Endothelial cell of umbilical vein (primary cell): ENCODE measurements around the gene DBF4B. TPM values are rescaled to one million over a fixed set of nuclear protein-coding genes. Genes with fewer than 3 reads are reported as not detected.

Experiments used
- BruUV-seq: library from RNA; stranded (reverse); fragments of 400-500 nt; replicated peaks from 2 replicates; lab custom pipeline; 2021; lab: Mats Ljungman, UMichigan
- CTCF ChIA-PET: fragments of 300-600, 350-600 bp; sonication (Branson Sonifier 250); formaldehyde crosslinking; loops from one replicate; lab custom pipeline; 2021; ENCODE audit warnings: antibody characterized with exemption, inconsistent platforms; lab: Charles Lee
- POLR2A ChIA-PET: fragments of 300-600, 350-600 bp; sonication (Branson Sonifier 250); formaldehyde crosslinking; loops from one replicate; lab custom pipeline; 2021; ENCODE audit warnings: antibody characterized with exemption, inconsistent platforms; lab: Charles Lee
- DNase-seq: peaks from one replicate; pipeline ENCODE4 v3.0.0-alpha.2; 2011; ENCODE audit warnings: low read depth, low spot score
- FAIRE-seq: peaks from 2 replicates; lab custom pipeline; 2011; peaks lifted over from hg19 to GRCh38; lab: Jason Lieb, UNC
- H2AFZ ChIP-seq: 2 replicates; pipeline ENCODE4 v1.6.0; 2012; ENCODE audit warnings: low read depth, low read length, control low read depth, inconsistent platforms
- H3K27ac ChIP-seq: 2 replicates; pipeline ENCODE4 v1.5.1; 2011; ENCODE audit warnings: low read depth, mild to moderate bottlenecking, control low read depth, low read length, moderate library complexity; ENCODE audit not compliant: insufficient read depth
- H3K27me3 ChIP-seq, 2 experiments: 2 replicates each; pipeline versions ENCODE4 v1.6.0 to v1.6.1; 2011; ENCODE audit warnings: low read length in 2 of 2, mixed read lengths in 1 of 2; ENCODE audit not compliant: control insufficient read depth in 2 of 2, insufficient read depth in 2 of 2
- H3K36me3 ChIP-seq, 2 experiments: 2 replicates in 1 of 2; 3 replicates in 1 of 2; pipeline ENCODE4 v1.5.1; 2011; ENCODE audit warnings: low read length in 2 of 2, mild to moderate bottlenecking in 1 of 2, moderate library complexity in 1 of 2; ENCODE audit not compliant: control insufficient read depth in 2 of 2, insufficient read depth in 2 of 2; ENCODE audit errors: extremely low read depth in 1 of 2
- H3K4me1 ChIP-seq: 3 replicates; pipeline ENCODE4 v1.5.1; 2011; ENCODE audit warnings: mild to moderate bottlenecking, low read length; ENCODE audit not compliant: control insufficient read depth, insufficient read depth; ENCODE audit errors: extremely low read depth
- H3K4me2 ChIP-seq: 2 replicates; pipeline ENCODE4 v1.6.1; 2011; ENCODE audit warnings: low read length, control low read depth, mixed read lengths; ENCODE audit not compliant: insufficient read depth
- H3K4me3 ChIP-seq, 3 experiments: fragments of 200-600 bp in 1 of 3; sonication (generic), shearing (Covaris generic) in 1 of 3; replicated peaks in 1 of 3; 2 replicates each; pipeline ENCODE4 v1.5.1; 2011 to 2016; ENCODE audit warnings: control low read depth in 3 of 3, low read length in 3 of 3, mild to moderate bottlenecking in 2 of 3, inconsistent platforms in 1 of 3, low read depth in 1 of 3, moderate library complexity in 1 of 3; ENCODE audit not compliant: insufficient read depth in 1 of 3
- H3K79me2 ChIP-seq: 2 replicates; pipeline ENCODE4 v1.6.0; 2012; ENCODE audit warnings: low read length, inconsistent platforms; ENCODE audit not compliant: control insufficient read depth, insufficient read depth
- H3K9ac ChIP-seq: replicated peaks from 2 replicates; pipeline ENCODE3; 2011; ENCODE audit warnings: low read length, control low read depth; ENCODE audit not compliant: insufficient read depth; ENCODE audit errors: extremely low read depth
- H3K9me1 ChIP-seq: replicated peaks from 3 replicates; pipeline ENCODE4 v1.6.0; 2011; ENCODE audit warnings: mild to moderate bottlenecking, low read length; ENCODE audit not compliant: control insufficient read depth, insufficient read depth; ENCODE audit errors: extremely low read depth
- H3K9me3 ChIP-seq: replicated peaks from 2 replicates; pipeline ENCODE4 v1.5.1; 2012; ENCODE audit warnings: low read length, inconsistent platforms; ENCODE audit not compliant: control insufficient read depth, insufficient read depth
- H4K20me1 ChIP-seq: replicated peaks from 2 replicates; pipeline ENCODE3; 2011; ENCODE audit warnings: mild to moderate bottlenecking, low read length; ENCODE audit not compliant: control insufficient read depth, insufficient read depth; ENCODE audit errors: extremely low read depth
- CTCF ChIP-seq, 2 donors: IDR thresholded peaks; 1 replicate in 1 of 2; 2 replicates in 1 of 2; pipeline ENCODE4 v1.5.1; 2011; ENCODE audit warnings: low read length in 2 of 2, mild to moderate bottlenecking in 2 of 2, moderate library complexity in 2 of 2, control low read depth in 1 of 2, inconsistent platforms in 1 of 2, low read depth in 1 of 2; ENCODE audit not compliant: insufficient read depth in 1 of 2; ENCODE audit errors: extremely low read depth in 1 of 2
- EZH2 ChIP-seq: IDR thresholded peaks from 2 replicates; pipeline ENCODE4 v1.6.1; 2012; ENCODE audit warnings: borderline replicate concordance, low read depth, mild to moderate bottlenecking, moderate library complexity, low read length, inconsistent platforms; ENCODE audit not compliant: severe bottlenecking
- FOS ChIP-seq: IDR thresholded peaks from 2 replicates; pipeline ENCODE4 v1.6.1; 2011; ENCODE audit warnings: mild to moderate bottlenecking, low read length, moderate library complexity, borderline replicate concordance; ENCODE audit not compliant: insufficient read depth
- GATA2 ChIP-seq: IDR thresholded peaks from 2 replicates; pipeline ENCODE4 v1.7.0; 2011; ENCODE audit warnings: low read depth, mild to moderate bottlenecking, moderate library complexity, mixed read lengths, low read length; ENCODE audit not compliant: insufficient read length, insufficient read depth
- JUN ChIP-seq: IDR thresholded peaks from 2 replicates; pipeline ENCODE4 v1.6.1; 2011; ENCODE audit warnings: borderline replicate concordance, low read depth; ENCODE audit not compliant: insufficient read length, insufficient read depth
- MYC ChIP-seq: IDR thresholded peaks from one replicate; pipeline ENCODE4 v1.6.1; 2011; ENCODE audit warnings: mild to moderate bottlenecking, low read depth, low read length
- POLR2A ChIP-seq: IDR thresholded peaks from 2 replicates; pipeline ENCODE4 v1.6.1; 2012; ENCODE audit warnings: low read depth, mild to moderate bottlenecking, control low read depth, low read length
- POLR2AphosphoS5 ChIP-seq: IDR thresholded peaks from 2 replicates; pipeline ENCODE4 v1.6.1; 2012; ENCODE audit warnings: low read depth, mild to moderate bottlenecking, control low read depth, low read length, moderate library complexity; ENCODE audit not compliant: insufficient read depth
- dilution Hi-C: fragments of 300-500 bp; cut with MboI; formaldehyde crosslinking; loops from one replicate; pipeline ENCODE4 v1.15.0; 2019; ENCODE audit warnings: low sequenced_read_pairs; ENCODE audit not compliant: extremely low pct_ligation_motif_present
- intact Hi-C: fragments of 100-400 bp; cut with micrococcal nuclease; formaldehyde crosslinking; loops from one replicate; pipeline ENCODE4 v1.10.0; 2022
- polyA plus RNA-seq, 4 experiments: library from polyadenylated mRNA; depleted of rRNA in 3 of 4; stranded (reverse) in 3 of 4; unstranded in 1 of 4; fragments of >200 nt; gene quantifications; 2 replicates each; pipeline versions ENCODE4 v1.2.1 to v1.2.3, GENCODE V29; 2011 to 2012; ENCODE audit warnings: missing spikeins in 1 of 4
- total RNA-seq: library from RNA; stranded (reverse); gene quantifications from 2 replicates; pipeline ENCODE4 v1.2.3, GENCODE V29; 2021
- TF ChIP-seq, protein P1 (sequence below): IDR thresholded peaks from 2 replicates; pipeline ENCODE4 v1.6.1; 2011; ENCODE audit not compliant: insufficient read depth, insufficient read length

The DBF4B gene
- total and polyA plus RNA-seq, 2 donors (not counting 3 experiments of a cell fraction or from before 2014, with no cell fraction given) = 12.5 to 26.2 TPM

GRCh38 chr17:44775838-44776621, 67.6 kb downstream of the DBF4B start:
- peak overlapping the region; percentile 12 for H3K9ac ChIP-seq

DNA sequence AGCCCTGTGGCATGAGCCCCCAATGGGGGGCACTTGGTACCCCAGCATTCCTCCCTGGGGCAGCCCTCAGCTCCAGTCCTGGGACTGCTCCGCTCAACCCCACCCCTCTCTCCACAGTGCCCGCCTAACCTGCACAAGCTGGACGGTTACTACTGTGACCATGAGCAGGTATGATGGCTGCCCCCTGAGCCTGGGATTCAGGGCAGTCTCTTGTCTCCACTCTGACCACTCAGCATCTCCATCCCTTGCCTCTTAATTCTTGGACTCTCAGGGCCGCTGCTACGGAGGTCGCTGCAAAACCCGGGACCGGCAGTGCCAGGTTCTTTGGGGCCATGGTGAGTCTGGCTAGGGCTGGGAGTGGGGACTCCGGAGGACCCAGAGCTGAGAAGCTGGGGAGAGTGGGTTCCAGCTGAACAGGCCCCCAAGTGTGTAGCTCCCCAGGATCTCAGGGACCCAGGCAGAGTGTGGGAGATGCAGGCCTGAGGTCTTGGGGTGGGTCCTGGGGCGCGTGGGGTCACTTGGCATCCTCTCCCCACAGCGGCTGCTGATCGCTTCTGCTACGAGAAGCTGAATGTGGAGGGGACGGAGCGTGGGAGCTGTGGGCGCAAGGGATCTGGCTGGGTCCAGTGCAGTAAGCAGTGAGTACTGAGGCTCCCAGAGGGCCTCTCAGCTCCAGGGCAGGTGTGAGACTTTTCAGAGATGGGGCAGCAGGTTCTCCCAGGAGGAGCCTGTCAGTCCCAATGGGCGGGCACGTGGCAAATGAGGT, 68.3 kb downstream of the DBF4B start:
- BruUV-seq = no TSS peak
- Histone ChIP-seq H3K27me3 (no peaks in the 10 kb centered on the region), H3K36me3 (no peaks in the 10 kb centered on the region), H3K9ac (no peak overlapping the region), H3K4me3 (no peak overlapping the region), H3K27ac (no peak overlapping the region), H4K20me1 (no peaks in the 10 kb centered on the region), H2AFZ (no peak overlapping the region), H3K9me3 (no peaks in the 10 kb centered on the region), H3K4me1 (peaks cover 5% of the 10 kb centered on the region), H3K79me2 (no peaks in the 10 kb centered on the region), H3K4me2 (no peak overlapping the region), H3K9me1 (no peaks in the 10 kb centered on the region)
- ChIA-PET POLR2A (no interaction called here), CTCF (interaction anchor here (1.0 to 15.3 kb wide), 12 partner anchors 46 to 421 kb away, joined by 3 to 368 read pairs (median 16); partner anchors contain the start of genes ACBD4, GJC1 and HIGD1B)
- dilution Hi-C loops = no loop called here
- TF ChIP-seq POLR2A = no peak
- TF ChIP-seq, protein P1, sequence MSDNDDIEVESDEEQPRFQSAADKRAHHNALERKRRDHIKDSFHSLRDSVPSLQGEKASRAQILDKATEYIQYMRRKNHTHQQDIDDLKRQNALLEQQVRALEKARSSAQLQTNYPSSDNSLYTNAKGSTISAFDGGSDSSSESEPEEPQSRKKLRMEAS = no peak
- no peak for TF ChIP-seq CTCF (IDR thresholded peaks at IDR 0.05; ENCODE audit: extremely low read depth in 1 of 2, insufficient read depth in 1 of 2, low read depth in 1 of 2, low read length in 2 of 2)
- no peak for TF ChIP-seq JUN
- no peak for TF ChIP-seq POLR2AphosphoS5
- TF ChIP-seq GATA2 = no peak
- no peak for TF ChIP-seq EZH2
- no peak for TF ChIP-seq FOS
- TF ChIP-seq MYC = no peak
- no peak for FAIRE-seq
- intact Hi-C loops = no loop called here
- DNase-seq = no peak

More at GRCh38 chr17:44775838-44776621, 67.6 kb downstream of the DBF4B start:
- intact Hi-C loops (loop anchor here (1.0 kb wide), 4 partner anchors 53 to 246 kb away; no protein-coding TSS in a partner anchor), dilution Hi-C loops (no loop called here)
- FAIRE-seq = peak; percentile 98
- peak overlapping the region; percentile 82 for H2AFZ ChIP-seq
- H3K9me3 ChIP-seq = no peaks in the 10 kb centered on the region
- ChIA-PET POLR2A (interaction anchor here (0.7 kb wide), 1 partner anchor 245 kb away, joined by 3 read pairs; no protein-coding TSS in a partner anchor), CTCF (interaction anchor here (0.6 to 15.3 kb wide), 19 partner anchors 9 to 360 kb away, joined by 3 to 368 read pairs (median 5); partner anchors contain the start of genes ACBD4, ADAM11, GJC1 and HIGD1B)
- H3K79me2 ChIP-seq = no peaks in the 10 kb centered on the region
- peak overlapping the region; percentile 53 for H3K4me2 ChIP-seq
- H3K27ac ChIP-seq = no peak overlapping the region
- no peaks in the 10 kb centered on the region for H3K36me3 ChIP-seq
- H3K4me1 ChIP-seq = peaks cover 5% of the 10 kb centered on the region
- DNase-seq = no peak
- H4K20me1 ChIP-seq = no peaks in the 10 kb centered on the region
- TF ChIP-seq, protein P1 = no peak
- TF ChIP-seq GATA2 = no peak
- no peaks in the 10 kb centered on the region for H3K9me1 ChIP-seq
- no peaks in the 10 kb centered on the region for H3K27me3 ChIP-seq
- BruUV-seq = no TSS peak
- peak overlapping the region in 2 of 3 experiments; percentile 7 to 51 for H3K4me3 ChIP-seq
